HepG2 (cell line): ENCODE measurements around the gene NLRP6. TPM values are rescaled to one million over a fixed set of nuclear protein-coding genes. Genes with fewer than 3 reads are reported as not detected.

Source experiments
- ATM ChIP-seq: fragments of 450-650 bp; IDR thresholded peaks from 2 replicates; pipeline ENCODE4 v1.7.1; 2017; ENCODE audit warnings: mild to moderate bottlenecking, borderline replicate concordance
- FOXA3 ChIP-seq: IDR thresholded peaks from 2 replicates; pipeline ENCODE4 v1.6.1; 2016; ENCODE audit warnings: missing genetic modification reagents, missing compliant biosample characterization
- FOXK1 ChIP-seq: sonication (generic); formaldehyde crosslinking; IDR thresholded peaks from 2 replicates; pipeline ENCODE4 v1.4.0; 2020; ENCODE audit warnings: low read depth, missing genetic modification reagents, borderline replicate concordance
- HOXA3 ChIP-seq: sonication (generic); formaldehyde crosslinking; IDR thresholded peaks from 2 replicates; pipeline ENCODE4 v1.5.0; 2020; ENCODE audit warnings: missing genetic modification reagents
- MEIS2 ChIP-seq: sonication (generic); formaldehyde crosslinking; IDR thresholded peaks from 2 replicates; pipeline ENCODE4 v1.9.0; 2021; ENCODE audit warnings: mild to moderate bottlenecking, missing genetic modification reagents
- NFKBIZ ChIP-seq: IDR thresholded peaks from 2 replicates; pipeline ENCODE4 v1.6.1; 2018; ENCODE audit warnings: missing genetic modification reagents, missing compliant biosample characterization
- PAX8 ChIP-seq: sonication (generic); formaldehyde crosslinking; IDR thresholded peaks from 2 replicates; pipeline ENCODE4 v1.8.0; 2022; ENCODE audit warnings: mild to moderate bottlenecking, missing genetic modification reagents, borderline replicate concordance
- POLR2A ChIP-seq, 2 experiments: IDR thresholded peaks; 2 replicates each; pipeline ENCODE4 v1.6.1; 2011; ENCODE audit warnings: low read depth in 2 of 2, low read length in 2 of 2, mild to moderate bottlenecking in 1 of 2, moderate library complexity in 1 of 2; ENCODE audit not compliant: insufficient read depth in 1 of 2
- TGIF2 ChIP-seq: IDR thresholded peaks from 2 replicates; pipeline ENCODE4 v1.6.1; 2016; ENCODE audit warnings: control low read depth, missing compliant biosample characterization
- YEATS4 ChIP-seq: sonication (generic); formaldehyde crosslinking; IDR thresholded peaks from 2 replicates; pipeline ENCODE4 v1.4.0; 2020; ENCODE audit warnings: missing genetic modification reagents, borderline replicate concordance
- ZFY ChIP-seq: sonication (generic); formaldehyde crosslinking; IDR thresholded peaks from 2 replicates; pipeline ENCODE4 v1.4.0; 2020; ENCODE audit warnings: missing genetic modification reagents
- ZIK1 ChIP-seq: sonication (generic); formaldehyde crosslinking; IDR thresholded peaks from 2 replicates; pipeline ENCODE4 v1.5.0; 2020; ENCODE audit warnings: mild to moderate bottlenecking, low read depth, missing genetic modification reagents, borderline replicate concordance
- ZNF160 ChIP-seq: sonication (generic); formaldehyde crosslinking; IDR thresholded peaks from 2 replicates; pipeline ENCODE4 v1.8.0; 2022; ENCODE audit warnings: mild to moderate bottlenecking, inconsistent platforms, missing genetic modification reagents
- ZNF382 ChIP-seq: sonication (generic); formaldehyde crosslinking; IDR thresholded peaks from 2 replicates; pipeline ENCODE4 v1.5.0; 2020; ENCODE audit warnings: missing genetic modification reagents, mild to moderate bottlenecking, borderline replicate concordance
- ZNF713 ChIP-seq: sonication (generic); formaldehyde crosslinking; IDR thresholded peaks from 2 replicates; pipeline ENCODE4 v1.4.0; 2020; ENCODE audit warnings: mild to moderate bottlenecking, missing genetic modification reagents
- ZNF839 ChIP-seq: sonication (generic); formaldehyde crosslinking; IDR thresholded peaks from 2 replicates; pipeline ENCODE4 v1.4.0; 2020; ENCODE audit warnings: missing genetic modification reagents, mild to moderate bottlenecking, borderline replicate concordance
- ZNF841 ChIP-seq: sonication (generic); formaldehyde crosslinking; IDR thresholded peaks from 2 replicates; pipeline ENCODE4 v1.8.1; 2023; ENCODE audit warnings: missing genetic modification reagents, borderline replicate concordance
- ZSCAN5A ChIP-seq: sonication (generic); formaldehyde crosslinking; IDR thresholded peaks from 2 replicates; pipeline ENCODE4 v1.8.0; 2022; ENCODE audit warnings: mild to moderate bottlenecking, missing genetic modification reagents, borderline replicate concordance
- polyA plus RNA-seq, 8 experiments: library from polyadenylated mRNA; depleted of rRNA in 3 of 8; stranded (reverse) in 7 of 8; unstranded in 1 of 8; fragments of >200 nt; fragmentation: Illumina TruSeq in 4 of 8; extraction: Trizol in 4 of 8; gene quantifications; 2 replicates each; pipeline versions ENCODE4 v1.2.1 to v1.2.3, GENCODE V29; 2011 to 2016; ENCODE audit warnings: low read depth in 4 of 8, missing spikeins in 1 of 8, mixed read lengths in 1 of 8; ENCODE audit not compliant: insufficient read depth in 1 of 8
- total RNA-seq, 5 experiments: library from RNA; depleted of rRNA; stranded (reverse); fragments of >200 nt; fragmentation: Illumina TruSeq; extraction: Trizol; gene quantifications; 2 replicates each; pipeline ENCODE4 v1.2.3, GENCODE V29; 2016; ENCODE audit warnings: low read depth in 1 of 5
- TF ChIP-seq, protein P1 (sequence below): IDR thresholded peaks from 2 replicates; pipeline ENCODE4 v1.6.1; 2018; ENCODE audit warnings: missing genetic modification reagents
- TF ChIP-seq, protein P2 (sequence below): sonication (generic); formaldehyde crosslinking; IDR thresholded peaks from 2 replicates; pipeline ENCODE4 v1.8.1; 2022; ENCODE audit warnings: low read depth, mild to moderate bottlenecking, missing genetic modification reagents
- TF ChIP-seq, protein P3 (sequence below): sonication (generic); formaldehyde crosslinking; IDR thresholded peaks from 2 replicates; pipeline ENCODE4 v1.4.0; 2020; ENCODE audit warnings: missing genetic modification reagents
- TF ChIP-seq, protein P4 (sequence below): sonication (generic); formaldehyde crosslinking; IDR thresholded peaks from 2 replicates; pipeline ENCODE4 v1.9.0; 2022; ENCODE audit warnings: low read depth, missing genetic modification reagents

NLRP6 gene
- total and polyA plus RNA-seq, 2 of the 13 experiments (the other 11 are each of a cell fraction or from before 2014, with no cell fraction given), result not detected

- TF ChIP-seq ATM, result no peak
- TF ChIP-seq ZNF839 (CRISPR knock-in tag), result no peak
- no peak for TF ChIP-seq ZNF841 (CRISPR knock-in tag)
- no peak for TF ChIP-seq ZNF382
- TF ChIP-seq YEATS4 (CRISPR knock-in tag), result 0 out of 2 replicates have a peak, but pooled peaks have one; percentile 41
- no peak for TF ChIP-seq TGIF2 (CRISPR knock-in tag)
- TF ChIP-seq ZIK1 (CRISPR knock-in tag), result 0 out of 2 replicates have a peak, but pooled peaks have one; percentile 30
- TF ChIP-seq, protein P1, sequence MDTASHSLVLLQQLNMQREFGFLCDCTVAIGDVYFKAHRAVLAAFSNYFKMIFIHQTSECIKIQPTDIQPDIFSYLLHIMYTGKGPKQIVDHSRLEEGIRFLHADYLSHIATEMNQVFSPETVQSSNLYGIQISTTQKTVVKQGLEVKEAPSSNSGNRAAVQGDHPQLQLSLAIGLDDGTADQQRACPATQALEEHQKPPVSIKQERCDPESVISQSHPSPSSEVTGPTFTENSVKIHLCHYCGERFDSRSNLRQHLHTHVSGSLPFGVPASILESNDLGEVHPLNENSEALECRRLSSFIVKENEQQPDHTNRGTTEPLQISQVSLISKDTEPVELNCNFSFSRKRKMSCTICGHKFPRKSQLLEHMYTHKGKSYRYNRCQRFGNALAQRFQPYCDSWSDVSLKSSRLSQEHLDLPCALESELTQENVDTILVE (CRISPR knock-in tag), result no peak
- peak in 1 of 2 experiments; percentile 66; a peak in 2 of 4 replicates for TF ChIP-seq POLR2A (IDR thresholded peaks at IDR 0.05; ENCODE audit: insufficient read depth in 1 of 2, low read depth in 2 of 2, low read length in 2 of 2)
- no peak for TF ChIP-seq FOXA3 (CRISPR knock-in tag)
- TF ChIP-seq NFKBIZ (CRISPR knock-in tag), result no peak
- no peak for TF ChIP-seq ZSCAN5A (CRISPR knock-in tag)
- 0 out of 2 replicates have a peak, but pooled peaks have one; percentile 30 for TF ChIP-seq ZNF160 (CRISPR knock-in tag)
- no peak for TF ChIP-seq ZNF713 (CRISPR knock-in tag)
- peak; percentile 8; the same call in 1 of the 2 replicates for TF ChIP-seq ZFY (CRISPR knock-in tag)
- TF ChIP-seq, protein P2, sequence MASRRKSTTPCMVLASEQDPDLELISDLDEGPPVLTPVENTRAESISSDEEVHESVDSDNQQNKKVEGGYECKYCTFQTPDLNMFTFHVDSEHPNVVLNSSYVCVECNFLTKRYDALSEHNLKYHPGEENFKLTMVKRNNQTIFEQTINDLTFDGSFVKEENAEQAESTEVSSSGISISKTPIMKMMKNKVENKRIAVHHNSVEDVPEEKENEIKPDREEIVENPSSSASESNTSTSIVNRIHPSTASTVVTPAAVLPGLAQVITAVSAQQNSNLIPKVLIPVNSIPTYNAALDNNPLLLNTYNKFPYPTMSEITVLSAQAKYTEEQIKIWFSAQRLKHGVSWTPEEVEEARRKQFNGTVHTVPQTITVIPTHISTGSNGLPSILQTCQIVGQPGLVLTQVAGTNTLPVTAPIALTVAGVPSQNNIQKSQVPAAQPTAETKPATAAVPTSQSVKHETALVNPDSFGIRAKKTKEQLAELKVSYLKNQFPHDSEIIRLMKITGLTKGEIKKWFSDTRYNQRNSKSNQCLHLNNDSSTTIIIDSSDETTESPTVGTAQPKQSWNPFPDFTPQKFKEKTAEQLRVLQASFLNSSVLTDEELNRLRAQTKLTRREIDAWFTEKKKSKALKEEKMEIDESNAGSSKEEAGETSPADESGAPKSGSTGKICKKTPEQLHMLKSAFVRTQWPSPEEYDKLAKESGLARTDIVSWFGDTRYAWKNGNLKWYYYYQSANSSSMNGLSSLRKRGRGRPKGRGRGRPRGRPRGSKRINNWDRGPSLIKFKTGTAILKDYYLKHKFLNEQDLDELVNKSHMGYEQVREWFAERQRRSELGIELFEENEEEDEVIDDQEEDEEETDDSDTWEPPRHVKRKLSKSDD (CRISPR knock-in tag), result no peak
- TF ChIP-seq, protein P3, sequence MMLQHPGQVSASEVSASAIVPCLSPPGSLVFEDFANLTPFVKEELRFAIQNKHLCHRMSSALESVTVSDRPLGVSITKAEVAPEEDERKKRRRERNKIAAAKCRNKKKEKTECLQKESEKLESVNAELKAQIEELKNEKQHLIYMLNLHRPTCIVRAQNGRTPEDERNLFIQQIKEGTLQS, result no peak
- peak; percentile 4; the same call in 1 of the 2 replicates for TF ChIP-seq MEIS2 (CRISPR knock-in tag)
- TF ChIP-seq FOXK1 (CRISPR knock-in tag), result no peak
- no peak for TF ChIP-seq HOXA3 (CRISPR knock-in tag)
- TF ChIP-seq PAX8 (CRISPR knock-in tag), result no peak
- TF ChIP-seq, protein P4, sequence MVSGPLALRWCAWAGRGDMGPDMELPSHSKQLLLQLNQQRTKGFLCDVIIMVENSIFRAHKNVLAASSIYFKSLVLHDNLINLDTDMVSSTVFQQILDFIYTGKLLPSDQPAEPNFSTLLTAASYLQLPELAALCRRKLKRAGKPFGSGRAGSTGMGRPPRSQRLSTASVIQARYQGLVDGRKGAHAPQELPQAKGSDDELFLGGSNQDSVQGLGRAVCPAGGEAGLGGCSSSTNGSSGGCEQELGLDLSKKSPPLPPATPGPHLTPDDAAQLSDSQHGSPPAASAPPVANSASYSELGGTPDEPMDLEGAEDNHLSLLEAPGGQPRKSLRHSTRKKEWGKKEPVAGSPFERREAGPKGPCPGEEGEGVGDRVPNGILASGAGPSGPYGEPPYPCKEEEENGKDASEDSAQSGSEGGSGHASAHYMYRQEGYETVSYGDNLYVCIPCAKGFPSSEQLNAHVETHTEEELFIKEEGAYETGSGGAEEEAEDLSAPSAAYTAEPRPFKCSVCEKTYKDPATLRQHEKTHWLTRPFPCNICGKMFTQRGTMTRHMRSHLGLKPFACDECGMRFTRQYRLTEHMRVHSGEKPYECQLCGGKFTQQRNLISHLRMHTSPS (CRISPR knock-in tag), result no peak
Measured at GRCh38 chr11:288478-289397, 10.5 kb downstream of the NLRP6 start, which contains the start of gene PGGHG (continued).
